ENCODE data around the gene CCL11.

DNA sequence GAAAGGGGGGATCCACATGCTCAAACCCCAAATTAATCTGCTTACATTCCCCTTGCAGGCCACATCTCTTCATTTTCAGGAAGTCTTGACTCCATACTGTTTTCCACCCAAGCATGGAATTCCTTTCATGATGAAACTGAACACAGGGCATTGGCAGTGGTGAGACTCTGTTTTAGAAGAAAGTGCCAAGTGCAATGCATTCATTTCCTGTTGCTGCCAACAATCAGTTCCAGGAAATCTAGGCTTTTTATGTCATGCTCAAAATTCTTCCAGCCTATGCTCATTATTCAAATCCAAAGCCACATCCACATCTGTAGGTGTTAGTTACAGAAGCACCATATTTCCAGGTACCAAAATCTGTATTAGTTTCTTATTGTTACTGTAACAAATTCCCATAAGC, 26.4 kb upstream of the CCL11 start:
- TF ChIP-seq, protein P1, sequence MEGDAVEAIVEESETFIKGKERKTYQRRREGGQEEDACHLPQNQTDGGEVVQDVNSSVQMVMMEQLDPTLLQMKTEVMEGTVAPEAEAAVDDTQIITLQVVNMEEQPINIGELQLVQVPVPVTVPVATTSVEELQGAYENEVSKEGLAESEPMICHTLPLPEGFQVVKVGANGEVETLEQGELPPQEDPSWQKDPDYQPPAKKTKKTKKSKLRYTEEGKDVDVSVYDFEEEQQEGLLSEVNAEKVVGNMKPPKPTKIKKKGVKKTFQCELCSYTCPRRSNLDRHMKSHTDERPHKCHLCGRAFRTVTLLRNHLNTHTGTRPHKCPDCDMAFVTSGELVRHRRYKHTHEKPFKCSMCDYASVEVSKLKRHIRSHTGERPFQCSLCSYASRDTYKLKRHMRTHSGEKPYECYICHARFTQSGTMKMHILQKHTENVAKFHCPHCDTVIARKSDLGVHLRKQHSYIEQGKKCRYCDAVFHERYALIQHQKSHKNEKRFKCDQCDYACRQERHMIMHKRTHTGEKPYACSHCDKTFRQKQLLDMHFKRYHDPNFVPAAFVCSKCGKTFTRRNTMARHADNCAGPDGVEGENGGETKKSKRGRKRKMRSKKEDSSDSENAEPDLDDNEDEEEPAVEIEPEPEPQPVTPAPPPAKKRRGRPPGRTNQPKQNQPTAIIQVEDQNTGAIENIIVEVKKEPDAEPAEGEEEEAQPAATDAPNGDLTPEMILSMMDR (IDR thresholded peaks at IDR 0.05) = no peak
- TF ChIP-seq EZH2 (IDR thresholded peaks at IDR 0.05) = no peak
